Astrocyte (in vitro differentiated cells and primary cell): ENCODE data around the gene ORC1. TPM values are rescaled to one million over a fixed set of nuclear protein-coding genes. Genes with fewer than 3 reads are reported as not detected.

ENCODE experiments used
- DNase-seq: peaks from one replicate; pipeline ENCODE4 v3.0.0-alpha.2; 2010; ENCODE audit warnings: low read depth
- FAIRE-seq: peaks from 2 replicates; lab custom pipeline; 2011; peaks lifted over from hg19 to GRCh38; lab: Jason Lieb, UNC
- H2AFZ ChIP-seq: 2 replicates; pipeline ENCODE4 v1.6.0; 2012; ENCODE audit warnings: low read depth, low read length, inconsistent platforms
- H3K27ac ChIP-seq: 2 replicates; pipeline ENCODE4 v1.5.1; 2011; ENCODE audit warnings: low read depth, low read length, inconsistent platforms
- H3K27me3 ChIP-seq: 2 replicates; pipeline ENCODE4 v1.6.0; 2011; ENCODE audit warnings: low read length, inconsistent platforms; ENCODE audit not compliant: insufficient read depth
- H3K36me3 ChIP-seq: 2 replicates; pipeline ENCODE4 v1.5.1; 2011; ENCODE audit warnings: low read length, inconsistent platforms; ENCODE audit not compliant: insufficient read depth
- H3K4me1 ChIP-seq: 2 replicates; pipeline ENCODE4 v1.5.1; 2011; ENCODE audit warnings: low read length, inconsistent platforms; ENCODE audit not compliant: insufficient read depth
- H3K4me2 ChIP-seq: 2 replicates; pipeline ENCODE4 v1.6.0; 2012; ENCODE audit warnings: low read length, inconsistent platforms
- H3K4me3 ChIP-seq: 2 replicates; pipeline ENCODE4 v1.5.1; 2011; ENCODE audit warnings: low read depth, mild to moderate bottlenecking, low read length, inconsistent platforms; ENCODE audit not compliant: insufficient read depth
- H3K79me2 ChIP-seq: 2 replicates; pipeline ENCODE4 v1.6.0; 2012; ENCODE audit warnings: mild to moderate bottlenecking, low read length, inconsistent platforms; ENCODE audit not compliant: insufficient read depth
- H3K9ac ChIP-seq: 2 replicates; pipeline ENCODE4 v1.6.0; 2012; ENCODE audit warnings: mild to moderate bottlenecking, low read length, inconsistent platforms
- H3K9me3 ChIP-seq: 2 replicates; pipeline ENCODE4 v1.5.1; 2012; ENCODE audit warnings: low read depth, mild to moderate bottlenecking, low read length, inconsistent platforms; ENCODE audit not compliant: insufficient read depth
- H4K20me1 ChIP-seq: 2 replicates; pipeline ENCODE4 v1.6.0; 2012; ENCODE audit warnings: low read length, inconsistent platforms; ENCODE audit not compliant: insufficient read depth
- H3K27ac Mint-ChIP-seq: one replicate; pipeline ENCODE4 v1.8.0; 2021; ENCODE audit warnings: mild to moderate bottlenecking, mixed read lengths; ENCODE audit not compliant: unreplicated experiment
- H3K27me3 Mint-ChIP-seq: one replicate; pipeline ENCODE4 v1.8.0; 2021; ENCODE audit warnings: low read depth, mixed read lengths; ENCODE audit not compliant: unreplicated experiment
- H3K36me3 Mint-ChIP-seq: one replicate; pipeline ENCODE4 v1.8.0; 2021; ENCODE audit warnings: low read depth, mixed read lengths; ENCODE audit not compliant: unreplicated experiment
- H3K4me1 Mint-ChIP-seq: one replicate; pipeline ENCODE4 v1.8.0; 2021; ENCODE audit warnings: low read depth, mixed read lengths; ENCODE audit not compliant: unreplicated experiment
- H3K4me3 Mint-ChIP-seq: one replicate; pipeline ENCODE4 v1.8.0; 2021; ENCODE audit warnings: mild to moderate bottlenecking, moderate library complexity, mixed read lengths; ENCODE audit not compliant: unreplicated experiment
- H3K9me3 Mint-ChIP-seq: one replicate; pipeline ENCODE4 v1.8.0; 2021; ENCODE audit warnings: mild to moderate bottlenecking, mixed read lengths; ENCODE audit not compliant: unreplicated experiment
- CTCF ChIP-seq: IDR thresholded peaks from 2 replicates; pipeline ENCODE4 v1.5.1; 2011; ENCODE audit warnings: low read depth, mild to moderate bottlenecking, inconsistent platforms, low read length, moderate library complexity; ENCODE audit not compliant: insufficient read depth
- EZH2 ChIP-seq: IDR thresholded peaks from 2 replicates; pipeline ENCODE4 v1.6.1; 2012; ENCODE audit warnings: mild to moderate bottlenecking, low read length, inconsistent platforms; ENCODE audit not compliant: insufficient read depth
- total RNA-seq: library from RNA; stranded (reverse); gene quantifications from 2 replicates; pipeline ENCODE4 v1.2.1, GENCODE V29; 2021

Gene ORC1
- total RNA-seq, 1 donor from 2014 or later, result 2.1 TPM

GRCh38 chr1:52357397-52357796 lies 46.8 kb downstream of the ORC1 start:
- H3K36me3 ChIP-seq, result peaks cover 56% of the 10 kb centered on the region
- TF ChIP-seq CTCF, result no peak
- no peak for TF ChIP-seq EZH2
- H3K9me3 ChIP-seq, result no peaks in the 10 kb centered on the region
- no peak overlapping the region for H3K27ac ChIP-seq
- H3K4me1 ChIP-seq, result no peaks in the 10 kb centered on the region
- Mint-ChIP-seq H3K4me1 (no peaks in the 10 kb centered on the region), H3K27me3 (no peaks in the 10 kb centered on the region), H3K4me3 (no peak overlapping the region), H3K9me3 (no peaks in the 10 kb centered on the region), H3K36me3 (peaks cover 38% of the 10 kb centered on the region), H3K27ac (no peak overlapping the region)
- H4K20me1 ChIP-seq, result peaks cover 32% of the 10 kb centered on the region
- no peak overlapping the region for H2AFZ ChIP-seq
- H3K27me3 ChIP-seq, result no peaks in the 10 kb centered on the region
- peaks cover 7% of the 10 kb centered on the region for H3K79me2 ChIP-seq
- no peak for DNase-seq
- H3K4me2 ChIP-seq, result no peak overlapping the region
- no peak for FAIRE-seq
- H3K4me3 ChIP-seq, result no peak overlapping the region
- H3K9ac ChIP-seq, result no peak overlapping the region

- Histone ChIP-seq H2AFZ (no peak overlapping the region), H3K4me1 (no peaks in the 10 kb centered on the region), H3K9ac (no peak overlapping the region), H3K79me2 (peaks cover 2% of the 10 kb centered on the region), H4K20me1 (peaks cover 29% of the 10 kb centered on the region), H3K4me2 (no peak overlapping the region), H3K9me3 (no peaks in the 10 kb centered on the region), H3K27ac (no peak overlapping the region), H3K27me3 (no peaks in the 10 kb centered on the region), H3K4me3 (no peak overlapping the region), H3K36me3 (peaks cover 51% of the 10 kb centered on the region)
- FAIRE-seq (no peak), DNase-seq (no peak)
- Mint-ChIP-seq H3K36me3 (peaks cover 39% of the 10 kb centered on the region), H3K4me3 (no peak overlapping the region), H3K27ac (no peak overlapping the region), H3K27me3 (no peaks in the 10 kb centered on the region), H3K4me1 (no peaks in the 10 kb centered on the region), H3K9me3 (no peaks in the 10 kb centered on the region)
- TF ChIP-seq EZH2 (no peak), CTCF (no peak)
Observed at GRCh38 chr1:52356818-52357355, 47.3 kb downstream of the ORC1 start.

- no peaks in the 10 kb centered on the region for H3K79me2 ChIP-seq
- H3K4me3 ChIP-seq, result no peak overlapping the region
- H3K27ac ChIP-seq, result no peak overlapping the region
- peaks cover 22% of the 10 kb centered on the region for H4K20me1 ChIP-seq
- H3K27me3 ChIP-seq, result no peaks in the 10 kb centered on the region
- H3K4me1 Mint-ChIP-seq, result peaks cover 3% of the 10 kb centered on the region
- no peak for DNase-seq
- no peak overlapping the region for H2AFZ ChIP-seq
- peaks cover 37% of the 10 kb centered on the region for H3K36me3 Mint-ChIP-seq
- no peak for TF ChIP-seq EZH2
- no peak for TF ChIP-seq CTCF
- H3K36me3 ChIP-seq, result peaks cover 51% of the 10 kb centered on the region
- H3K9me3 Mint-ChIP-seq, result no peaks in the 10 kb centered on the region
- no peak overlapping the region for H3K9ac ChIP-seq
- no peak overlapping the region for H3K4me2 ChIP-seq
- H3K27ac Mint-ChIP-seq, result no peak overlapping the region
- H3K27me3 Mint-ChIP-seq, result no peaks in the 10 kb centered on the region
- H3K4me1 ChIP-seq, result peaks cover 4% of the 10 kb centered on the region
- no peak for FAIRE-seq
- no peak overlapping the region for H3K4me3 Mint-ChIP-seq
- no peaks in the 10 kb centered on the region for H3K9me3 ChIP-seq
Observed at GRCh38 chr1:52355847-52356505, 48.2 kb downstream of the ORC1 start.
